ENCODE measurements around the gene MYT1. TPM values are rescaled to one million over a fixed set of nuclear protein-coding genes. Genes with fewer than 3 reads are reported as not detected.

Gene MYT1
- total RNA-seq, 1 experiment from 2014 or later = 2.0 TPM

GRCh38 chr20:64220420-64220819 lies 56.2 kb downstream of the MYT1 start (continued):
- TF ChIP-seq, protein P1, sequence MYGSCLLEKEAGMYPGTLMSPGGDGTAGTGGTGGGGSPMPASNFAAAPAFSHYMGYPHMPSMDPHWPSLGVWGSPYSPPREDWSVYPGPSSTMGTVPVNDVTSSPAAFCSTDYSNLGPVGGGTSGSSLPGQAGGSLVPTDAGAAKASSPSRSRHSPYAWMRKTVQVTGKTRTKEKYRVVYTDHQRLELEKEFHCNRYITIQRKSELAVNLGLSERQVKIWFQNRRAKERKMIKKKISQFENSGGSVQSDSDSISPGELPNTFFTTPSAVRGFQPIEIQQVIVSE (CRISPR knock-in tag; IDR thresholded peaks at IDR 0.05; ENCODE audit: borderline replicate concordance) = no peak
- TF ChIP-seq ZNF423 (CRISPR knock-in tag; IDR thresholded peaks at IDR 0.05) = no peak
- no peak for TF ChIP-seq MLX (CRISPR knock-in tag; IDR thresholded peaks at IDR 0.05)
- no peak for TF ChIP-seq STAT6 (CRISPR knock-in tag; conservative IDR thresholded peaks at IDR 0.05; ENCODE audit: low read depth)
- TF ChIP-seq GABPB1 (CRISPR knock-in tag; IDR thresholded peaks at IDR 0.05) = no peak
- no peak for TF ChIP-seq TEAD1 (CRISPR knock-in tag; IDR thresholded peaks at IDR 0.05)
- TF ChIP-seq SMAD3 (CRISPR knock-in tag; IDR thresholded peaks at IDR 0.05; ENCODE audit: borderline replicate concordance) = no peak
- no peak for TF ChIP-seq NR3C1 (CRISPR knock-in tag; conservative IDR thresholded peaks at IDR 0.05; ENCODE audit: low read depth)
- TF ChIP-seq, protein P2, sequence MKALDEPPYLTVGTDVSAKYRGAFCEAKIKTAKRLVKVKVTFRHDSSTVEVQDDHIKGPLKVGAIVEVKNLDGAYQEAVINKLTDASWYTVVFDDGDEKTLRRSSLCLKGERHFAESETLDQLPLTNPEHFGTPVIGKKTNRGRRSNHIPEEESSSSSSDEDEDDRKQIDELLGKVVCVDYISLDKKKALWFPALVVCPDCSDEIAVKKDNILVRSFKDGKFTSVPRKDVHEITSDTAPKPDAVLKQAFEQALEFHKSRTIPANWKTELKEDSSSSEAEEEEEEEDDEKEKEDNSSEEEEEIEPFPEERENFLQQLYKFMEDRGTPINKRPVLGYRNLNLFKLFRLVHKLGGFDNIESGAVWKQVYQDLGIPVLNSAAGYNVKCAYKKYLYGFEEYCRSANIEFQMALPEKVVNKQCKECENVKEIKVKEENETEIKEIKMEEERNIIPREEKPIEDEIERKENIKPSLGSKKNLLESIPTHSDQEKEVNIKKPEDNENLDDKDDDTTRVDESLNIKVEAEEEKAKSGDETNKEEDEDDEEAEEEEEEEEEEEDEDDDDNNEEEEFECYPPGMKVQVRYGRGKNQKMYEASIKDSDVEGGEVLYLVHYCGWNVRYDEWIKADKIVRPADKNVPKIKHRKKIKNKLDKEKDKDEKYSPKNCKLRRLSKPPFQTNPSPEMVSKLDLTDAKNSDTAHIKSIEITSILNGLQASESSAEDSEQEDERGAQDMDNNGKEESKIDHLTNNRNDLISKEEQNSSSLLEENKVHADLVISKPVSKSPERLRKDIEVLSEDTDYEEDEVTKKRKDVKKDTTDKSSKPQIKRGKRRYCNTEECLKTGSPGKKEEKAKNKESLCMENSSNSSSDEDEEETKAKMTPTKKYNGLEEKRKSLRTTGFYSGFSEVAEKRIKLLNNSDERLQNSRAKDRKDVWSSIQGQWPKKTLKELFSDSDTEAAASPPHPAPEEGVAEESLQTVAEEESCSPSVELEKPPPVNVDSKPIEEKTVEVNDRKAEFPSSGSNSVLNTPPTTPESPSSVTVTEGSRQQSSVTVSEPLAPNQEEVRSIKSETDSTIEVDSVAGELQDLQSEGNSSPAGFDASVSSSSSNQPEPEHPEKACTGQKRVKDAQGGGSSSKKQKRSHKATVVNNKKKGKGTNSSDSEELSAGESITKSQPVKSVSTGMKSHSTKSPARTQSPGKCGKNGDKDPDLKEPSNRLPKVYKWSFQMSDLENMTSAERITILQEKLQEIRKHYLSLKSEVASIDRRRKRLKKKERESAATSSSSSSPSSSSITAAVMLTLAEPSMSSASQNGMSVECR (CRISPR knock-in tag; IDR thresholded peaks at IDR 0.05; ENCODE audit: borderline replicate concordance) = no peak

DNA sequence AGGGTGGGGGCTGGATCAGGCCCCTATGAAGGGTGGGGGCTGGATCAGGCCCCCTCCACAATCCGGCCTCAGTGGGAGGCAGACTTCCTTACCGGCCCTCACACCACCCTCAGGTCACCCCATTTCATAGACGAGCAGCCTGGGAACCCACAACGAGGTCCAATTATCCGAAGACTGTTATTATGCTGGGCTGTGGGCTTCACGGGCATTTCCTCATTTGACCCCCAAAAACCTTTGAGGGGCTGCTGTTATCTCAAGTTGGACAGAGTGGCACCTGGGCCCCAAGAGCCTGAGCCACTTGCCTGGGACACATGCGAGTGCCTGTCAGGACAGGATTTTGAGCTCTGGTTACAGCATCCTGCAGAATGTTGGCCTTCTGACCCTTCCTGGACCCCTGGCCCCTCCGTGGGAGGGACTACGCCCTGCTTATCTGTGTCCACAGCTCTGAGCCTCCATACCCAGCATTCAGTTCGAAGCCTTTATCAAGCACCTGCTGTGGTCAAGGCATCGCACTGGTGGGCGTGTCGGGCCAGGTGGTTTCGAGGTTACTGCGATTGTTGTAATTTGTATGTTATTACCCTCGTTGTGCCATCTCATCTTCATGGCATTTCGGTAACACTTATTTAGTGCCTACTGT lies 56.8 kb downstream of the MYT1 start:
- H3K27ac Mint-ChIP-seq = no peak overlapping the region
- DNase-seq (ENCODE audit: low spot score) = no peak
- H3K4me1 Mint-ChIP-seq = peaks cover 20% of the 10 kb centered on the region
- no peaks in the 10 kb centered on the region for H3K27me3 Mint-ChIP-seq (ENCODE audit: low read depth)
- H3K9me3 Mint-ChIP-seq = no peaks in the 10 kb centered on the region
- TF ChIP-seq GABPB1 (CRISPR knock-in tag; IDR thresholded peaks at IDR 0.05) (peak; percentile 42; the same call in 1 of the 2 replicates), ATF6 (CRISPR knock-in tag; IDR thresholded peaks at IDR 0.05) (no peak)
- no peak overlapping the region for H3K4me3 Mint-ChIP-seq
- no peak for ATAC-seq
- ChIA-PET CTCF (interaction anchor here (1.3 kb wide), 1 partner anchor 35 kb away, joined by 3 read pairs; the partner anchor contains the start of gene PCMTD2), POLR2A (no interaction called here)
- no peaks in the 10 kb centered on the region for H3K36me3 Mint-ChIP-seq

- Mint-ChIP-seq H3K36me3 (no peaks in the 10 kb centered on the region), H3K27ac (no peak overlapping the region), H3K27me3 (ENCODE audit: low read depth) (no peaks in the 10 kb centered on the region), H3K4me3 (no peak overlapping the region), H3K4me1 (peaks cover 20% of the 10 kb centered on the region), H3K9me3 (no peaks in the 10 kb centered on the region)
- no peak for DNase-seq (ENCODE audit: low spot score)
- ATAC-seq = no peak
- ChIA-PET POLR2A (no interaction called here), CTCF (interaction anchor here (0.6 to 3.6 kb wide), 9 partner anchors 11 to 179 kb away, joined by 3 to 29 read pairs (median 13); no protein-coding TSS in a partner anchor)
- TF ChIP-seq CBFB (CRISPR knock-in tag; IDR thresholded peaks at IDR 0.05; ENCODE audit: low read depth) (no peak), ELF4 (CRISPR knock-in tag; IDR thresholded peaks at IDR 0.05; ENCODE audit: low read depth) (no peak), TCF7 (CRISPR knock-in tag; IDR thresholded peaks at IDR 0.05; ENCODE audit: low read depth) (no peak), FOXP4 (CRISPR knock-in tag; IDR thresholded peaks at IDR 0.05) (no peak), ZNF671 (CRISPR knock-in tag; IDR thresholded peaks at IDR 0.05) (no peak), TEAD4 (CRISPR knock-in tag; IDR thresholded peaks at IDR 0.05) (no peak)
- TF ChIP-seq, protein P3, sequence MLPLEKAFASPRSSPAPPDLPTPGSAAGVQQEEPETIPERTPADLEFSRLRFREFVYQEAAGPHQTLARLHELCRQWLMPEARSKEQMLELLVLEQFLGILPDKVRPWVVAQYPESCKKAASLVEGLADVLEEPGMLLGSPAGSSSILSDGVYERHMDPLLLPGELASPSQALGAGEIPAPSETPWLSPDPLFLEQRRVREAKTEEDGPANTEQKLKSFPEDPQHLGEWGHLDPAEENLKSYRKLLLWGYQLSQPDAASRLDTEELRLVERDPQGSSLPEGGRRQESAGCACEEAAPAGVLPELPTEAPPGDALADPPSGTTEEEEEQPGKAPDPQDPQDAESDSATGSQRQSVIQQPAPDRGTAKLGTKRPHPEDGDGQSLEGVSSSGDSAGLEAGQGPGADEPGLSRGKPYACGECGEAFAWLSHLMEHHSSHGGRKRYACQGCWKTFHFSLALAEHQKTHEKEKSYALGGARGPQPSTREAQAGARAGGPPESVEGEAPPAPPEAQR (CRISPR knock-in tag; IDR thresholded peaks at IDR 0.05) = no peak
Observed at GRCh38 chr20:64222291-64222735, 58.1 kb downstream of the MYT1 start.
